CD4-positive, alpha-beta T cell treated with Interleukin-15 for 1 hour (primary cell): ENCODE results near the gene FAM124B.

ENCODE experiments used
- DNase-seq: peaks from one replicate; pipeline ENCODE4 v3.0.0-alpha.2; 2020

Gene FAM124B

DNA sequence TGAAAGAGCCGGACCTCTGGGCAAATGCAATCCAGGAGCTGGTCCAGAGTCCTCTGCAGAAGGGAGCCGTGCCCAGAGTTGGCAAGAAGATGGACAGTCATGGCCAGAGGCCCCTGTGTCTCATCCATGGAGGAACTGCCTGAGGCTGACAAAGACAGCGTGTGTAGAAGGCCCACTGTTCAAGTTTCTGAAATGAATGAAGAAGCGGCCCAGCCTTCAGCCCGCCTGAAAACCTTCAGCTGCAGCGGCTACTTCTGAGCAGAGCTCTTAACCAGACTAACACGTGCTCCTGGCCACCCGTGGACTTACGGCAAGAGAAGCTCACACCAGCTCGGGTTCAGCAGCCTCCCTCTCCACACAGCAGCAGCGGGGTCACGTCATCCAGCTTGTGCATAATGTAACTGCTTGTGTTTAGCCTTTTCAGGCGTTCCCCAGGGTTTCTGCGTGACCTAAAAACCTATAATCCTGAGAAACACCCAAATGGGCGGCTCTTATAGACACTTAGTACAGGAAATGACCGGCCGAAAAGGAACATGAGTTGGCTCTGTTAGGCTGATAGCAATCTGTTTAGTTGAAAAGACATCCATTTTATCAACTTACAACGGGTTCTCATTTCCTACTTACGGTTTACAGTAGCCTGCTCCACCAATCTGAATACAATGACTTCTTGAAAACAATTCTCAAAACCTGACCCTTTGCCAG lies at the start of gene FAM124B:
FAM124B (minus strand) TSS at position 467 of the 702 bp plus-strand sequence; CDS start at position 128, 339 bp downstream.
- DNase-seq: peak; percentile 64

- DNase-seq: no peak
These were observed 47.6 kb upstream of the FAM124B start for GRCh38 chr2:224449212-224450147.

DNA sequence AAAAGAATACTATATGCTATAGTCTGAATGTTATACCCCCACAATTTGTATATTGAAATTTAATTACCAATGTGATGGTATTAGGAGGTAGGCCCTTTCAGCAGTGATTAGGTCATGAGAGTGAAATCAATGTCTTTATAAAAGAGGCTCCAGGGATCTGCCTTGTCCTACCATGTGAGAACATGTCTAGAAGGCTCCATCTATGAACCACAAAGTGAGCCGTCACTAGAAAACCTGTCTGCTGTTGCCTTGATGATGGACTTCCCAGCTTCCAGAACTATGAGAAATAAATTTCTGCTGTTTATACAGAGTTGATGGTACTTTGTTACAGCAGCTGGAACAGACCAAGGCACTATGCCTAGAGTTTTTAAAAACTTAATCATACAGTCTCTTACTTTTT lies 46.3 kb upstream of the FAM124B start:
- DNase-seq: no peak

- no peak for DNase-seq
These were observed 42.9 kb upstream of the FAM124B start for GRCh38 chr2:224444783-224445182.

- DNase-seq: no peak
These were observed 42.1 kb upstream of the FAM124B start for GRCh38 chr2:224444021-224444420.

GRCh38 chr2:224442071-224442967 lies 40.4 kb upstream of the FAM124B start:
- DNase-seq: no peak

GRCh38 chr2:224440988-224441387 lies 39.1 kb upstream of the FAM124B start:
- no peak for DNase-seq

GRCh38 chr2:224438726-224439125 lies 36.8 kb upstream of the FAM124B start:
- DNase-seq: no peak

GRCh38 chr2:224436634-224437033 lies 34.7 kb upstream of the FAM124B start:
- DNase-seq: no peak

DNA sequence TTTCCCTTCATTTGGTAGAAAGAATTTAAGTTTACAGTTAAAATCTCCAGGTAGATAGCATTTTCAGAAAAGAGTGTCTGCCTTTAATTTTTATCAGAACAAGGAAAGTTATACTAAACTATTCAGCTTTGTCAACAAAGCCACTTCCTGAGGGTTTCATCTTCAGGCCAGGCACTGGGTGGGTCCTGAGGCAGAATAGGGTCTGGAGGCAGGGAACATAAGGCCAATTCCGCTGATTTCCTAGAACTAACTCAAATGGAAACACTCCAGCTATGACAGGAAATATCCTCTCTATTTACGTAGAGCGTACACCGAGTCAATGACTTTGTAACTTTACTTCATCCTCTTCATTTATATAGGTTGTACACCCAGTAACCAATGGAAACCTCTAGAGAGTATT lies 32.7 kb upstream of the FAM124B start:
- DNase-seq: no peak

DNA sequence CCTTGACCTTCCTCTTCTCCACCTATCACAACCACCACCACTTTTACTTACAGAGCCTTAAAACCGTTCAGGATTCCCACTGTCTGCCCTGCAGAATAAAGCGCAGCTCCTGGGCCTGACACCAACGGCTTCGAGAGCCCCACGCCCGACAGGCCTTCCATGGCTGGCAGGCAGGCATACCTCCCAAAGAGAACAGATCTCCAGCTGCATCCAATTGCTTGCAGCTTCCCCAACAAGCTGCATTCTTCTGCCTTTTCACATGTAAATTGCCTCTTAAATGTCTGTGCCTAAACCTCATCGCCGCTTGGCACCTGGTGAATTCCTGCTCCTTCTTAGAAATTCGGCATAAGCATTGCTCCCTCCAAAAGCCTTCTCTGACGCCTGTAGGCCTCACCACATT lies 31.5 kb upstream of the FAM124B start:
- no peak for DNase-seq

DNA sequence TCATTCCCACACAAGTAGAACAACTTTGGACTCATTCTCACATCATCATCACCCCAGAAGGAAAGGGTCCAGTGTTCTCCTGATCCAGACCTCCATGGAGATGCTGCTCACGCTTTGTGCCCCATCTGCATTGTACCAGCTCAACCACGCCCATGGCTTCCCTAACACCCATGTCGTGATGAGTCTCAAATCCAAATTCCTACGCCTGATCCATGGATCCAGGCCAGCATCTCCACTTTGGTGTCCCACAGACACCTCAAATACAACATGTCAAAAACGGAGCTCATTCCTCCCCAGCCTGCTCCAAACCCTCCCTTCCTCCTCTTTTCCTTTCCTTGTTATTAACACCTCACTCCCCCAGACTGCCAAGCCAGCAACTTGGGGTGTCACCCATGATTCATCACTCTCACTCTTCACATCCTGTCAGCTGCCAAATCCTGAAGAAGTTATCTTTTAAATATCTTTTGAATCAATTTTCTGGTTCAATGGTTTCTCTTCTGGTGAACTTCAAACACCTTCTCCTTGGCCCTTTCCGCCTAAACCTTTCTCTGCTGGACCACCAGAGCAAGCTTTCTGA lies 30.2 kb upstream of the FAM124B start:
- no peak for DNase-seq

DNA sequence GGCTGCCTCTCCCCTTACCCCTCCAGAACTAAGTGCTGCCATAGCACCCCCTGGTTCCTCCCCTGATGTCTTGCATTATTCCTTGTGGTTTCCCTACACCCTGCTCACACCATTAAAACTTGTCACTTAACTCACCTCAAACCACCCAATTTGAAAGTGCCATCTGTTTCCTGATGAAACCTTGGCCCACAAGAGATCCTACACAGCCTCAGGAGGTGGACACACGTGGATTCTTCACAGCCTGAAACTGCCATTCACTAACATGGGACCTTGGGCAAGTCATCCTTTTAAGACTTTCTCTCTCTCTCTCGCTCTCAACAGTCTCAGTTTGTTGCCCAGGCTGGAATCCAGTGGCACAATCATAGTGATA lies 27.5 kb upstream of the FAM124B start:
- DNase-seq: no peak

- DNase-seq: no peak
These were observed 27.0 kb upstream of the FAM124B start for GRCh38 chr2:224428787-224429440.

DNA sequence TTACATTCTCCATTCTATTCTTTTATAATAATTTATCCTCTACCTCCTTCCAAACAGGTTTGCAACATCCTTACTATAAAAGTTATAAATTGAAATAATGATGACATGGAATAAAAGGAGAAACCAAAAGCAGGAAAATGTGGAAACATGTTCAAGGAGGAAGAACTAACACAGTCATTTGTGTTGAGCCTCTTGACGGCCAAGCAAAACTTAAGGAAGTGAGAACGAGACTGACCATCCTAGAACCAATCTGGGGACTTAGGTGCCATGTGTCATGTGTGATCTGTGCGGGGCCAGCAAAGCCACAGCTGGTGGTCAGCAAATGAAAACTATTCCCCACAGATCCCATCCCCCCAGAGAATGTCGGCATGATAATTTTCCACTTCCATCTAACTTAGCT lies 25.6 kb upstream of the FAM124B start:
- DNase-seq: no peak

DNA sequence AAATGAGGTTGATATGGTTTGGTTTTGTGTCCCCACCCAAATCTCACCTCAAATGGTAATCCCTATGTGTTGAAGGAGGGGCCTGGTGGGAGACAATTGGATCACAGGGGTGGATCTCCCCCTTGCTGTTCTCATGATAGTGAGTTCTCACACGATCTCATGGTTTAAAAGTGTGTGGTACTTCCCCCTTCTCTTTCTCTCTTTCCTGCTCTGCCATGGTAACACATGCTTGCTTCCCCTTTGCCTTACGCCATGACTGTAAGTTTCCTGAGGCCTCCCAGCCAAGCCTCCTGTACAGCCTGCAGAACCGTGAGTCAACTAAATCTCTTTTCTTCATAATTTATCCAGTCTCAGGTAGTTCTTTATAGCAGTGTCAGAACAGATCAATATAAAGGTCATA lies 24.7 kb upstream of the FAM124B start:
- DNase-seq: no peak

GRCh38 chr2:224421065-224421464 lies 19.2 kb upstream of the FAM124B start:
- no peak for DNase-seq

GRCh38 chr2:224417947-224418346 lies 16.0 kb upstream of the FAM124B start:
- DNase-seq: no peak

DNA sequence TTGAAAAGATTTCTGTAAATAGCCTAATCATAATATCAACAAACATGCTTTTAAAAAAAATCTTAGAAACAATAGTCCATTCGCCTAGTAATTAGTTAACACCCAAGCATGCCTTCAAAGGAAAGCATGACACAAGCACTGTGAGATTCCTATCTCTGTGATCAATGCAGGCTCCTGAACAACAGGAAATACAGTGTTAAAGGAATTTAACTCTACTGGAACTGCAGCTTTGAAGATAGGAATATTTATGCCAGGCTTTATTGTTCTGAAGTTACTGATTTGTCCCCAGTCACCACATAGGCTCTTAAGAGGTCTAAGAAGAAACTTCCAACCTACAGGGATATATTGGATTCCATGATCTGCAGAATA lies 15.4 kb upstream of the FAM124B start:
- DNase-seq: no peak

DNA sequence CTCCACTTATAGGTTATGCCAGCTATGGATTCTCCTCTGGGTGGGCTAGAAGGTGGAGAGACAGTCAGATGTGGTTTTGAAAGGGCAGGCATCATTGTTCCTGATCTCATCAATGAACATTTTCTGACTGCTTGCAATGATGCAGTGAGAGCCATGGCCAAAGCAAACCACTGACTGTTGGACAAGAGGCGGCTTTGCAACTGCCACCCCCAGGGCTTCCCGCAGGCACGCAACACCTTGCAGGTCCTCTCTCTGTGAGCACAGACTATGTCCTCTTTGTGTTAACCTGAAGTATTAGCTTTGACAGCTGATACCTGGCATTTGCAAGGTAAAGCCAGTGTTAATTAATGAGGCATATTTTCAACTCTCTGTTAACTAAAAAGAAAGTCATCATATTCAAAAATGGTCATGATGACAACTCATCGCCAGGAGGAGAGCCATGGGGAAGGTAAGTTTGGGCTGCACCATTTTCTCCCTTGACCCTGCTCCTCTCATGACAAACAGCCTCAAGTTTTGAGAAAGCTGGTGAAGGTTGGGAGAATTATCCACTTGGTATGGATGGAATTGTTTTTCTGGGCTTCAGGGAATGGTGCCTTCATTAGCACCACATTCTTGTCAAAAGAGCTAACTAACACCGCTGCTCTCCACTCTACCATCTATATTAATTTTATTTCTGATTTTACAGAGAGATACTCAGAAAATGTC lies 14.9 kb upstream of the FAM124B start:
- no peak for DNase-seq

DNA sequence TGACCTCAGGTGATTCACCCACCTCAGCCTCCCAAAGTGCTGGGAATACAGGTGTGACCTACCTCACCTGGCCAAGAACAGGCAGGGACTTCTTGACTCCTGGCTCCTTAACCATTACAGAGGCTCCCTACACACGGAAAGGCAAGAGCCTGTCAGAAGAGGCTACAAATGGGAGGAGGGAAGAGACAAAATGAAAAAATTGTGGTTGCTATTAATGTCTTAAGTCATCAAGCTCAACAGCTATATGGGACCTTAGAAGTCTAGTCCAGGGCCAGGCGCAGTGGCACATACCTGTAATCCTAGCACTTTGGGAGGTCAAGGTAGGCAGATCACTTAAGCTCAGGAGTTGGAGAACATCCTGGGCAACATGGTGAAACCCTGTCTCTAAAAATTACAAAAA lies 11.5 kb upstream of the FAM124B start:
- no peak for DNase-seq
